Endothelial cell (in vitro differentiated cells): ENCODE results near the gene UROC1. TPM values are rescaled to one million over a fixed set of nuclear protein-coding genes. Genes with fewer than 3 reads are reported as not detected.

Experiments used
- DNase-seq: peaks from one replicate; pipeline ENCODE4 v3.0.0; 2021; ENCODE audit warnings: low spot score
- H3K27ac Mint-ChIP-seq: one replicate; pipeline ENCODE4 v1.8.0; 2021; ENCODE audit warnings: mixed read lengths, inconsistent platforms; ENCODE audit not compliant: unreplicated experiment
- H3K27me3 Mint-ChIP-seq: one replicate; pipeline ENCODE4 v1.8.0; 2021; ENCODE audit warnings: mild to moderate bottlenecking, moderate library complexity, mixed read lengths, inconsistent platforms; ENCODE audit not compliant: unreplicated experiment
- H3K36me3 Mint-ChIP-seq: one replicate; pipeline ENCODE4 v1.8.0; 2021; ENCODE audit warnings: mild to moderate bottlenecking, low read depth, mixed read lengths, inconsistent platforms; ENCODE audit not compliant: unreplicated experiment
- H3K4me1 Mint-ChIP-seq: one replicate; pipeline ENCODE4 v1.8.0; 2021; ENCODE audit warnings: mild to moderate bottlenecking, mixed read lengths, inconsistent platforms; ENCODE audit not compliant: unreplicated experiment
- H3K4me3 Mint-ChIP-seq: one replicate; pipeline ENCODE4 v1.8.0; 2021; ENCODE audit warnings: mild to moderate bottlenecking, mixed read lengths, inconsistent platforms; ENCODE audit not compliant: unreplicated experiment
- H3K9me3 Mint-ChIP-seq: one replicate; pipeline ENCODE4 v1.8.0; 2021; ENCODE audit warnings: mixed read lengths, inconsistent platforms; ENCODE audit not compliant: unreplicated experiment
- CTCF ChIP-seq: fragments of 200-600 bp; sonication (generic); IDR thresholded peaks from one replicate; pipeline ENCODE4 v1.5.0; 2021; ENCODE audit warnings: antibody characterized with exemption; ENCODE audit not compliant: unreplicated experiment
- total RNA-seq: library from RNA; stranded (reverse); fragmentation: NEBNext Ultra II Directional; extraction: Animal tissue kit (Norgen Biotek cat#: 25700); gene quantifications from one replicate; pipeline ENCODE4 v1.2.1, GENCODE V29; 2021; ENCODE audit not compliant: unreplicated experiment

UROC1 gene
- total RNA-seq, 1 donor from 2014 or later, result not detected

- Mint-ChIP-seq H3K27me3 (no peaks in the 10 kb centered on the region), H3K27ac (peak overlapping the region; percentile 43), H3K4me1 (peaks cover 20% of the 10 kb centered on the region), H3K4me3 (no peak overlapping the region), H3K36me3 (peaks cover 18% of the 10 kb centered on the region), H3K9me3 (no peaks in the 10 kb centered on the region)
- DNase-seq, result no peak
- TF ChIP-seq CTCF, result no peak
These were observed 63.5 kb downstream of the UROC1 start for GRCh38 chr3:126454025-126454424.

- Mint-ChIP-seq H3K4me1 (peaks cover 20% of the 10 kb centered on the region), H3K27ac (no peak overlapping the region), H3K27me3 (no peaks in the 10 kb centered on the region), H3K4me3 (no peak overlapping the region), H3K9me3 (no peaks in the 10 kb centered on the region), H3K36me3 (peaks cover 18% of the 10 kb centered on the region)
- DNase-seq, result no peak
- no peak for TF ChIP-seq CTCF
These were observed 65.4 kb downstream of the UROC1 start for GRCh38 chr3:126452213-126452612.

DNA sequence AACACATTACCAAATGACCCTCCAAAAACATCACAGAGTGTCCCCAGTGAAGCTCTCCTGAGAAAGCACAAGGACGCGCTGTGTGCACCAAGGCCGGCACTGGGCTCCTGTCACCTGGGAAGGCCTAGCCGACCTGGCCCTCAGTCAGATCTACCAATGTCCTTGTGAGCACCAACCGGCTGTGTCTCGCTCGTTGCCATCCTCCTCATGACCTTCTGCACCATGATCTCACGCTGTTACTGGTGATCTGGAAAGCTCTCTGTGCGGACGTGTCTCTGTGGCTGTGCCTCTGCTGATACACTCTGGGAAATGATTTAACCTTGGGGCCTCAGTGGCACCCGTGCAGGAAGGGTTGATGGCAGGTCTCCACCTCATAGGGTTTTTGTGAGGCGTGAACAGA lies 66.1 kb downstream of the UROC1 start:
- Mint-ChIP-seq H3K4me1 (peaks cover 20% of the 10 kb centered on the region), H3K9me3 (no peaks in the 10 kb centered on the region), H3K36me3 (peaks cover 18% of the 10 kb centered on the region), H3K4me3 (no peak overlapping the region), H3K27ac (no peak overlapping the region), H3K27me3 (no peaks in the 10 kb centered on the region)
- TF ChIP-seq CTCF, result no peak
- no peak for DNase-seq

GRCh38 chr3:126450744-126451143 lies 66.8 kb downstream of the UROC1 start:
- H3K9me3 Mint-ChIP-seq, result no peaks in the 10 kb centered on the region
- TF ChIP-seq CTCF, result no peak
- peaks cover 18% of the 10 kb centered on the region for H3K36me3 Mint-ChIP-seq
- no peak overlapping the region for H3K27ac Mint-ChIP-seq
- no peak overlapping the region for H3K4me3 Mint-ChIP-seq
- peaks cover 22% of the 10 kb centered on the region for H3K4me1 Mint-ChIP-seq
- no peaks in the 10 kb centered on the region for H3K27me3 Mint-ChIP-seq
- no peak for DNase-seq

- Mint-ChIP-seq H3K36me3 (peaks cover 15% of the 10 kb centered on the region), H3K4me1 (peaks cover 22% of the 10 kb centered on the region), H3K27ac (no peak overlapping the region), H3K4me3 (no peak overlapping the region), H3K27me3 (no peaks in the 10 kb centered on the region), H3K9me3 (no peaks in the 10 kb centered on the region)
- no peak for DNase-seq
- TF ChIP-seq CTCF, result no peak
These were observed 67.4 kb downstream of the UROC1 start for GRCh38 chr3:126450219-126450618.
